NCI-H748 treated with DMSO at 0.1 percent for 48 hours (cell line): Measurements from ENCODE around the gene KCNK7.
"Not testable (repeated sequence)": the region's sequence is repeated elsewhere in the genome, so short reads cannot be mapped to it uniquely, and the experiment has no call there.

Experiments used
- DNase-seq: peaks from one replicate; lab custom pipeline; 2025; lab: John Stamatoyannopoulos, UW

Gene KCNK7

GRCh38 chr11:65572356-65573051 lies 23.1 kb downstream of the KCNK7 start, which contains the start of gene FAM89B:
Gene FAM89B, plus strand, starts transcription at chr11:65572538. Its CDS starts 132 bp downstream, at chr11:65572670.
- DNase-seq, result peak; percentile 60

DNA sequence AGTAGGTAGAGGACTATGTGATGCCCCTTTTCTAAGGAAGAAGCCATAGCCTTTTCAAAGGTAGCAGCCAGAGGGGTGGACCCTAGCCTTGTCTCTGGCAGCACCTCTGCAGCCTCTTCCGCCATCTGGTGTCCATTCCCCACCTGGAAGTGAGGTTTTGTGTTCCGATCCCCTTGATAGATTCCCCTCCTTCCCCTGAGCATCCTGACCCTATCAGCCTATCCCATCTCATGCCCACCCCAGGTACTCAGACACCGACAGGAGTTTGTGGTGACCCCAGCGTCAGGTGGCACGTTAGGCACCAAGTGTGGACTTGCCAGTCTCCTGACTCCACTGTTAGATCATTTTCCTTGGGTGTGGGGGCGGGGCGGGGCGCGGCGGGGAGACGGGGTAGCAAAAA lies 23.7 kb downstream of the KCNK7 start:
- DNase-seq, result peak; percentile 27

GRCh38 chr11:65571420-65571819 lies 24.2 kb downstream of the KCNK7 start:
- no peak for DNase-seq

DNA sequence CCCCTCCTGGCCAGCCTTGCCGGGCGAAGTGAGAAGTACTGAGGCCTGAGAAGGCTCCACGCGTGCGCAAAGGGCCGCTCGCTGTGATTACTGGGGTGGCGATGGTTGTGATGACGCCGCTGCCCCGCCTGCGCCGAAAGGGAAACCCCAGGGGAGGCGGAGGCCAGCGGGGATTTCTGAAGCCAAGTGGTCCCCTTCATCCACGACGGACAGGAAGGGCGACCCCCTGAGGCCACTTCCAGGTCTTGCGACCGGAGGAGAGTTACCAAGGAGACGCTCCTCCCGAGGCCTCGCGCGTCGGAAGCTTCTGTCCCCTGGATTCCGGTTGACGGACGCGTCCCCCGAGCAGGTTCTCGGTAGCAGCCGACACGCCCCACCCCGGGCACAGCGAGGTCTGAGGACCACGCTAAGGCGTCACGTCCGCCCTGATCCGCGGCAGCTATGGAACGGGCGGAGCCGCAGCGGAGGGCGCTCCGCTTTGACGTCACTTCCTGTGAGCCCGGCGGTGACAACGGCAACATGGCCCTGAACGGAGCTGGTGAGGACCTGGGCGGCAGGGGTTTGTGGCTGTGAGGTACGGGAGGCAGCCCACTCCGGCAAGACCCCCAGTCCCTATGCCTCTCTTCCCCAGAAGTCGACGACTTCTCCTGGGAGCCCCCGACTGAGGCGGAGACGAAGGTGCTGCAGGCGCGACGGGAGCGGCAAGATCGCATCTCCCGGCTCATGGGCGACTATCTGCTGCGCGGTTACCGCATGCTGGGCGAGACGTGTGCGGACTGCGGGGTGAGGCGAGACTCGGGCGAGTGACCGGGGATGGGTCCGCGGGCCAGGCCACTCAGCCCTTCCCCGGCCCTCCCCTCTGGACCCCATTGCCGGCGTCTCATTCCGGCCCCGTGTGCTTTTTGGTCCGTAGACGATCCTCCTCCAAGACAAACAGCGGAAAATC lies 25.4 kb downstream of the KCNK7 start, which contains the start of gene ZNRD2:
Gene ZNRD2, plus strand, starts transcription at position 505 of the 946 bp plus-strand sequence. Its CDS starts 15 bp downstream, at position 520.
- DNase-seq, result peak; percentile 96

- no peak for DNase-seq
These were observed 26.2 kb downstream of the KCNK7 start for GRCh38 chr11:65569164-65569972.

DNA sequence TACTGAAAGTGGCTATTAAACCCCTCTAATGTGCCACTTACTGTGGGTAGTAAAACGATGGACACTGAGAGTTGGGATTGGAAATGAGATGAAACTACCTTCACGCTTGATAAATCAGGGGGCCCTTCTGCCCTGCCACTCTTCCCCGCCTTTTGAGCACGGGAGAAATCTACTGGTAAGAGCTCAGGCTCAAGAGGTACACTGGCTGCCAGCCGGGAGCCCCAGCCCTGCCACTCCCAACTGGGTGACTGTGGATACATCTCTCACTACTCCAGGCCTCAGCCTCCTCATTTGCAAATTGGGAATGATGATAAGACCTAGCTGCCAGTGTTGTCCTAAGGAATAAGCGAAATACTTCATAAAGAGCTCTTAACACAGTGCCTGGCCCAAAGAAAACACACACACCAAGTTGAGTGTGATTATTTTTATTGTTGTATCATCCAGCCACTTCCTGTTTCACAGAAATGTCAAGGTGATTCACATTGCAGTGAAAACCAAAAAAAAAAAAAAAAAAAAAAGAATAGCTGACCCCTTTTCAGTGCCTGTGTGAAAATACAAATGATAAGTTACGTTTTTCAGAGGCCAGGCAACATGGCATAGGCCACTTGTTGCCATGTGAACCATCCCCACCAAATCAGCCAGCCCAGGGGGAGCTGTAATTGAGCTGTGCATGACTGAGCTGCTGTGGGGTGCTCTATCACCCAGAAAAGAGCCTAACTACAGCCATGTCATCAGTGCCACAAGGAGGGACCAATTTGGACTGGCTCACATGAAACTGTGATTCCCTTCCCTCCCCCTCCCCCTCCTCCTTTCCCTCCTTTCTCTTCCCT lies 29.8 kb downstream of the KCNK7 start:
- no peak for DNase-seq

DNA sequence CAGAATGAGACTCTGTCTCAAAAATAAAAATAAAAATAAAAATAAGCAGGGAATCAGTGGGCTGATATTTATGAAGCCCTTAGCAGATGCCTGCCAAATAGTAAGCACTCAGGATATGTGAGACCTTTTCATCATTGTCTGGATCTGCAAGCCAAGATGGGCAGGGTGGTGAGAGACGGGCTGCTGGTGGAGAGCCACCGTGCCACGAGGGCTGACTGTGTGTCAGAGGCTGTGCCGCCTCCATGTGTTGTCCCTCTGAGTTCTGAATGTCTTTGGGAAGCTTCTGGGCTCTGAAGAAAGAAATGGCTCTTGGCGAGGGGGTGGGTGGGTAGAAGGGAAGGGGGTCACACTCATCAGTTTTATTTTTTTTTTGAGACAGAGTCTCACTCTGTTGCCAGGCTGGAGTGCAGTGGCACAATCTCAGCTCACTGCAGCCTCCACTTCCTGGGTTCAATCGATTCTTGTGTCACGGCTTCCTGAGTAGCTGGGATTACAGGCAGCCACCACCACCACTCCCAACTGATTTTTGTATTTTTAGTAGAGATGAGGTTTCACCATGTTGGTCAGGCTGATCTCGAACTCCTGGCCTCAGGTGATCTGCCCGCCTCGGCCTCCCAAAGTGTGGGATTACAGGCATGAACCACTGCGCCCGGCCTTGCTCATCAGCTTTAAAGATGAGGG lies 30.6 kb downstream of the KCNK7 start:
- not testable (repeated sequence) for DNase-seq

GRCh38 chr11:65563601-65564000 lies 32.0 kb downstream of the KCNK7 start:
- DNase-seq, result no peak

- no peak for DNase-seq
These were observed 32.8 kb downstream of the KCNK7 start for GRCh38 chr11:65562788-65563187.

GRCh38 chr11:65562020-65562419 lies 33.6 kb downstream of the KCNK7 start:
- DNase-seq, result no peak

DNA sequence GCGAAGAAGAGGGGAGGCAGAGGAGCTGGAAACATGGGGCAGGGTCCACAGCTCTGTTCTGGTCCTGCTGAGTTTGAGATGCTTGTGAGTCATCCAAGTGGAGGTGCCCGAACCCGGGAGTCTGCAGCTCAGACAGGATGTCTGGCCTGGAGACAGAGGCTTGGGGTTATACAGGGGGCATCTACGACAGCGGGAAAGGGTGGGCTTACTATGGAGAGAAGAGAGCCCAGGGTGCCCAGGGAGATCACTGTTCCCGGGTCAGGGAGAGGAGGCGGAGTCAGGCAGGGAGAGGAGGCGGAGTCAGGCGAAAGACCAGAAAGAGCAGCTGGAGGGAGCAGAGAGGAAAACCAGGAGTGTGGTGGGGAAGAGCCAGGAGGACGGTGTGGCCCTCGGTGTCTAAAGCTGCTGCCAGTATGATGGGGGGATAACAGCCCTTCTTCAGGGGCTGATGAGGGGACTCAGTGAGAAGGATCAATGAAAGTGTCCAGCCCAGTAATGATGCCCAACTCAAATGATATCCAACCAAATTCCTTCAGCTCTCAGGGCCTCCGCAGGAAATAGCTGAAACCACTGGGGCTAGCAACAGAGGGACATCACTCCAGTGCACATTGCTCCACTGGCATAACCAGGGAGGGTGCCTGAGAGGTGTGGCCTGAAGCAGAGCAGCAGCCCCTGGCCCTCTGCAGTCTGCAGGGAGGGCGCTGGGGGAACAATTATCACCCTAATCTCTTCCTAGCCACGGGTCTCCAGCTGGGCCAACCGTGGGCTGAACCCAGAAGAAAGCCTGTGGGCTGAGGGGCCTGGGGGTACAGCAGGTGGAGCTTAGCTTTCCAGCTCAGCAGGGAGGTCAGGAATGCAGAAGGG lies 34.8 kb downstream of the KCNK7 start:
- no peak for DNase-seq

- DNase-seq, result no peak
These were observed 35.6 kb downstream of the KCNK7 start for GRCh38 chr11:65559951-65560537.

DNA sequence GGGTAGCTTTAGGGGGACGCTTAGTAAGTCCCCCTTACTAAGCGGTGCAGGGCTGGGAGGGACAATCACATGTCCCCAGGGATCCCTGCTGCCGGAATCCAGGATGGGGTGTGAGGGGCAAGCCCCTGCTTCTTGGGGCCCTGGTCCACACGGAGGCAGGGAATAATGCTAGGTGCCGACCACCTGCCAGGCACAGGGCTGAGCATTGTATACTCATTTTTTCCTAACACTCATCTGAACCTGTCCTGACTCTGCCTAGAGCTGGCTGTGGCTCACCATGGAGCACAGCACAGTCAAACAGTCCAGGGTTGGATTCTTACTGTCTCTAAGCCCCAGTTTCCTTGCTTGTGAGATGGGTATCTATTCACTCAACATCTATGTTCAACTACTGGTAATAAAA lies 36.1 kb downstream of the KCNK7 start:
- DNase-seq, result no peak

- DNase-seq, result no peak
These were observed 36.6 kb downstream of the KCNK7 start for GRCh38 chr11:65558930-65559509.

GRCh38 chr11:65558002-65558929 lies 37.3 kb downstream of the KCNK7 start, which contains the start of gene LTBP3:
Gene LTBP3, minus strand, starts transcription at chr11:65558359. Its CDS starts 400 bp downstream, at chr11:65557959.
- peak; percentile 41 for DNase-seq

- DNase-seq, result no peak
These were observed 38.2 kb downstream of the KCNK7 start for GRCh38 chr11:65557280-65558001.
